Left lung (tissue), 10 donors: ENCODE results near the gene LIF. TPM values are rescaled to one million over a fixed set of nuclear protein-coding genes. Genes with fewer than 3 reads are reported as not detected.
A peak's percentile ranks its signal among the peaks of the same experiment; 100 is the strongest.

ENCODE experiments used
- ATAC-seq: fragments of 200-7000 bp; cut with Tn5 transposase; one replicate; pipeline ENCODE4 v1.9.1; 2020; ENCODE audit warnings: moderate library complexity
- DNase-seq, 4 donors: peaks; one replicate each; pipeline ENCODE4 v3.0.0-alpha.2; 2013 to 2020
- H3K27ac ChIP-seq, 2 donors: fragments of 200-600 bp; sonication (generic) in 1 of 2; one replicate each; pipeline versions ENCODE4 v1.5.0 to v1.8.0; 2020 to 2021
- H3K27me3 ChIP-seq, 2 donors: fragments of 200-600 bp; sonication (generic) in 1 of 2; one replicate each; pipeline versions ENCODE4 v1.5.0 to v1.8.0; 2020 to 2021
- H3K36me3 ChIP-seq, 2 donors: fragments of 200-600 bp; sonication (generic) in 1 of 2; one replicate each; pipeline versions ENCODE4 v1.5.0 to v1.8.0; 2020 to 2021
- H3K4me1 ChIP-seq, 2 donors: fragments of 200-600 bp; one replicate each; pipeline ENCODE4 v1.8.0; 2021
- H3K4me3 ChIP-seq, 2 donors: fragments of 200-600 bp; sonication (generic) in 1 of 2; one replicate each; pipeline versions ENCODE4 v1.5.0 to v1.8.0; 2020 to 2021; ENCODE audit warnings: mild to moderate bottlenecking in 1 of 2
- H3K9me3 ChIP-seq, 2 donors: fragments of 200-600 bp; sonication (generic) in 1 of 2; one replicate each; pipeline versions ENCODE4 v1.5.0 to v1.8.0; 2020 to 2021
- CTCF ChIP-seq, 2 donors: fragments of 200-600 bp; sonication (generic) in 1 of 2; IDR thresholded peaks; one replicate each; pipeline versions ENCODE4 v1.5.0 to v1.8.0; 2021; ENCODE audit warnings: antibody characterized with exemption in 2 of 2
- intact Hi-C, 2 donors: fragments of 100-400 bp; cut with DNase I; formaldehyde crosslinking; loops; one replicate each; pipeline versions ENCODE4 v1.11.2 to v1.14.2; 2022
- polyA plus RNA-seq, 6 donors: library from polyadenylated mRNA; unstranded; fragments of 120-200 nt; gene quantifications; one replicate each; pipeline ENCODE4 v1.2.1, GENCODE V29; 2013; ENCODE audit not compliant: insufficient read length in 6 of 6
- total RNA-seq, 2 donors: library from RNA; stranded (reverse); fragmentation: NEBNext Ultra II Directional; extraction: Animal tissue kit (Norgen Biotek cat#: 25700); gene quantifications; one replicate each; pipeline ENCODE4 v1.2.1, GENCODE V29; 2021
- donor health status: DM: no; HTN: yes; CAD: no.
- donor health status: DM: no; HTN: no; CAD: no.

The LIF gene
- total and polyA plus RNA-seq, 8 donors = 1.4 to 10.7 (median 2.5) TPM

GRCh38 chr22:30195245-30196140 is 51.1 kb downstream of the LIF start:
- peak; percentile 72 for ATAC-seq
- H3K4me1 ChIP-seq = peaks cover 20 to 75% of the 10 kb centered on the region in 2 donors
- H3K36me3 ChIP-seq = no peaks in the 10 kb centered on the region
- no peak for DNase-seq
- H3K27me3 ChIP-seq = no peaks in the 10 kb centered on the region
- peak overlapping the region; percentile 90 for H3K27ac ChIP-seq
- intact Hi-C loops = no loop called here
- H3K4me3 ChIP-seq = no peak overlapping the region
- TF ChIP-seq CTCF (IDR thresholded peaks at IDR 0.05) = no peak
- no peaks in the 10 kb centered on the region for H3K9me3 ChIP-seq

GRCh38 chr22:30193031-30193775 is 53.4 kb downstream of the LIF start:
- no peak overlapping the region for H3K4me3 ChIP-seq
- H3K9me3 ChIP-seq = no peaks in the 10 kb centered on the region
- no peak for DNase-seq
- intact Hi-C loops = no loop called here
- ATAC-seq = no peak
- peaks cover 23 to 69% of the 10 kb centered on the region in 2 donors for H3K4me1 ChIP-seq
- no peaks in the 10 kb centered on the region for H3K27me3 ChIP-seq
- H3K36me3 ChIP-seq = no peaks in the 10 kb centered on the region
- peak overlapping the region in 1 of 2 donors; percentile 90 for H3K27ac ChIP-seq
- TF ChIP-seq CTCF (IDR thresholded peaks at IDR 0.05) = no peak

- Histone ChIP-seq H3K9me3 (no peaks in the 10 kb centered on the region), H3K27me3 (no peaks in the 10 kb centered on the region), H3K4me1 (peaks cover 26 to 62% of the 10 kb centered on the region in 2 donors), H3K36me3 (no peaks in the 10 kb centered on the region), H3K4me3 (no peak overlapping the region), H3K27ac (peak overlapping the region in 1 of 2 donors; percentile 90)
- DNase-seq (no peak), ATAC-seq (no peak)
- TF ChIP-seq CTCF (IDR thresholded peaks at IDR 0.05) = no peak
- intact Hi-C loops = no loop called here
These were observed 54.1 kb downstream of the LIF start for GRCh38 chr22:30192427-30192826.

- no peak for TF ChIP-seq CTCF (IDR thresholded peaks at IDR 0.05)
- intact Hi-C loops = no loop called here
- Histone ChIP-seq H3K27ac (no peak overlapping the region), H3K36me3 (no peaks in the 10 kb centered on the region), H3K4me1 (peaks cover 17 to 57% of the 10 kb centered on the region in 2 donors), H3K9me3 (no peaks in the 10 kb centered on the region), H3K27me3 (no peaks in the 10 kb centered on the region), H3K4me3 (no peak overlapping the region)
- DNase-seq (no peak), ATAC-seq (no peak)
These were observed 55.4 kb downstream of the LIF start for GRCh38 chr22:30191040-30191701.
